Osteocyte (in vitro differentiated cells): Measurements from ENCODE around the gene BCL2A1. TPM values are rescaled to one million over a fixed set of nuclear protein-coding genes. Genes with fewer than 3 reads are reported as not detected.
"Not testable (repeated sequence)": the region's sequence is repeated elsewhere in the genome, so short reads cannot be mapped to it uniquely, and the experiment has no call there.

Source experiments
- DNase-seq: peaks from one replicate; pipeline ENCODE4 v3.0.0; 2021; ENCODE audit warnings: mixed read lengths; ENCODE audit not compliant: unreplicated experiment; ENCODE audit errors: extremely low spot score
- H3K27ac Mint-ChIP-seq: one replicate; pipeline ENCODE4 v1.8.0; 2021; ENCODE audit warnings: mild to moderate bottlenecking, mixed read lengths; ENCODE audit not compliant: unreplicated experiment
- H3K27me3 Mint-ChIP-seq: one replicate; pipeline ENCODE4 v1.8.0; 2021; ENCODE audit warnings: mixed read lengths; ENCODE audit not compliant: unreplicated experiment
- H3K36me3 Mint-ChIP-seq: one replicate; pipeline ENCODE4 v1.8.0; 2021; ENCODE audit warnings: mixed read lengths; ENCODE audit not compliant: unreplicated experiment
- H3K4me1 Mint-ChIP-seq: one replicate; pipeline ENCODE4 v1.8.0; 2021; ENCODE audit warnings: mixed read lengths; ENCODE audit not compliant: unreplicated experiment
- H3K4me3 Mint-ChIP-seq: one replicate; pipeline ENCODE4 v1.8.0; 2021; ENCODE audit warnings: mild to moderate bottlenecking, moderate library complexity, mixed read lengths; ENCODE audit not compliant: unreplicated experiment
- H3K9me3 Mint-ChIP-seq: one replicate; pipeline ENCODE4 v1.8.0; 2021; ENCODE audit warnings: mixed read lengths; ENCODE audit not compliant: unreplicated experiment
- total RNA-seq: library from RNA; stranded (reverse); gene quantifications from 2 replicates; pipeline ENCODE4 v1.2.1, GENCODE V29; 2021
- TF ChIP-seq, protein P1 (sequence below): fragments of 200-600 bp; sonication (generic); IDR thresholded peaks from 2 replicates; pipeline ENCODE4 v1.5.0; 2021; ENCODE audit warnings: antibody characterized with exemption, mild to moderate bottlenecking, moderate library complexity

BCL2A1 gene
- total RNA-seq, 1 donor from 2014 or later: not detected

DNA sequence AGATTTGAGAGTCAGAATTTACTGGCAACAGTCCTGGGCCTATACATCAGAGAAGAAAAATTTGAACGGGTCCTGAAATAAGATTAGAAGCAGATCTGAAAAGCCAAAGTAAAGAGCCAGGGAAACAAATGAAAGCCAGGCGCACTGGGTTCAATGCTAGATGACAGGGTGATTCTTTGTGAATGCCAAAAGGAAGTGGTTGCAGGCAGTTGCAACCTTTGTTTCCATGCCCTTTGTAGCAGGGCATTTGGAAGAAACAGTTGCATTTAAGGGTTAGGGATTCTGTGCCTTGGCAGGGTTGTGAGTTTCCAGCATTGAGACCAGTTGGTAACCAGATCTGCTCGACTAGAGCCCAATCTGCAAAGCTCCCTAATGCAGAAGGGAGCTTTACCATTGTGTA is 37.8 kb downstream of the BCL2A1 start:
- no peak overlapping the region for H3K27ac Mint-ChIP-seq
- H3K9me3 Mint-ChIP-seq: no peaks in the 10 kb centered on the region
- no peaks in the 10 kb centered on the region for H3K4me1 Mint-ChIP-seq
- TF ChIP-seq, protein P1, sequence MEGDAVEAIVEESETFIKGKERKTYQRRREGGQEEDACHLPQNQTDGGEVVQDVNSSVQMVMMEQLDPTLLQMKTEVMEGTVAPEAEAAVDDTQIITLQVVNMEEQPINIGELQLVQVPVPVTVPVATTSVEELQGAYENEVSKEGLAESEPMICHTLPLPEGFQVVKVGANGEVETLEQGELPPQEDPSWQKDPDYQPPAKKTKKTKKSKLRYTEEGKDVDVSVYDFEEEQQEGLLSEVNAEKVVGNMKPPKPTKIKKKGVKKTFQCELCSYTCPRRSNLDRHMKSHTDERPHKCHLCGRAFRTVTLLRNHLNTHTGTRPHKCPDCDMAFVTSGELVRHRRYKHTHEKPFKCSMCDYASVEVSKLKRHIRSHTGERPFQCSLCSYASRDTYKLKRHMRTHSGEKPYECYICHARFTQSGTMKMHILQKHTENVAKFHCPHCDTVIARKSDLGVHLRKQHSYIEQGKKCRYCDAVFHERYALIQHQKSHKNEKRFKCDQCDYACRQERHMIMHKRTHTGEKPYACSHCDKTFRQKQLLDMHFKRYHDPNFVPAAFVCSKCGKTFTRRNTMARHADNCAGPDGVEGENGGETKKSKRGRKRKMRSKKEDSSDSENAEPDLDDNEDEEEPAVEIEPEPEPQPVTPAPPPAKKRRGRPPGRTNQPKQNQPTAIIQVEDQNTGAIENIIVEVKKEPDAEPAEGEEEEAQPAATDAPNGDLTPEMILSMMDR: no peak
- no peaks in the 10 kb centered on the region for H3K36me3 Mint-ChIP-seq
- no peak for DNase-seq
- H3K27me3 Mint-ChIP-seq: peaks cover 27% of the 10 kb centered on the region
- H3K4me3 Mint-ChIP-seq: no peak overlapping the region

DNA sequence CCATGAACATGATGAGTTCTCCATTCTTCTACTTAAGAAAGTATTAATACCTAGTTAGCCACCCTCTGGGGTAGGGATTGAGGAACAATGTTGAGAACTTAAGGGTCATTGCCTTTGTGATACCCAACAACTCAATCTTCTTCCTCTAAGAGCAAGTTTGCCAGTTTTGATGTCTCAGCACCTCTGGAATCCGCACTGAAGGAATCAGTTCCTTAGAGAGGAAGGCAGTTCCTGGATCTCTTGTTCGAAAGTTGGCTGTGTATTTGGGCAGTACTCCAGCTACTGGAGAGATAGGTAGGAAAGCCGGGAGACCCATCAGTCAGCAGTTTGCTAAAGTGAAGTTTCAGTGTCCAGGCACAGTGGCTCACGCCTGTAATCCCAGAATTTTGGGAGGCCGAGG is 38.5 kb downstream of the BCL2A1 start:
- Mint-ChIP-seq H3K36me3 (no peaks in the 10 kb centered on the region), H3K27ac (no peak overlapping the region), H3K9me3 (no peaks in the 10 kb centered on the region), H3K27me3 (peaks cover 27% of the 10 kb centered on the region), H3K4me3 (no peak overlapping the region), H3K4me1 (no peaks in the 10 kb centered on the region)
- no peak for DNase-seq
- TF ChIP-seq, protein P1: no peak

DNA sequence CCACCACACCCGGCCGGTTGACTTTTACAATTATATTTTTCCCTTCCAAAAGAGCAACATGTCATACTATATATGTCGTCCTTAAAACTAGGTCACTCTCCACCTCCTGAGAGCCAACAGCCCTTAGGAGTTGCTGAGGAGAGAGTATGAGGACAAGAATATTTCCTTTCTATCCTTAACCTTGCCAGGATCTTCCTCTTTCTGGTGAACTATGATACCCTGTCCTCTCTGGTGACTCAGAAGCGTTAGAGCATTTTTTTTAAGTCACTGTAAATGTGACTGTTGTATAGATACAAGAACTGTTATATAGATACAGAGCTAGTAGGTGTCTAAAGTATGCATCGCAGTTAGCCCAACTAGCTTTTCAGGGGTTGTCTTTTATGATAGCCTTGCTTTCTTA is 40.5 kb downstream of the BCL2A1 start:
- DNase-seq: no peak
- Mint-ChIP-seq H3K27me3 (peaks cover 27% of the 10 kb centered on the region), H3K27ac (no peak overlapping the region), H3K4me1 (no peaks in the 10 kb centered on the region), H3K4me3 (no peak overlapping the region), H3K9me3 (no peaks in the 10 kb centered on the region), H3K36me3 (no peaks in the 10 kb centered on the region)
- TF ChIP-seq, protein P1: no peak

DNA sequence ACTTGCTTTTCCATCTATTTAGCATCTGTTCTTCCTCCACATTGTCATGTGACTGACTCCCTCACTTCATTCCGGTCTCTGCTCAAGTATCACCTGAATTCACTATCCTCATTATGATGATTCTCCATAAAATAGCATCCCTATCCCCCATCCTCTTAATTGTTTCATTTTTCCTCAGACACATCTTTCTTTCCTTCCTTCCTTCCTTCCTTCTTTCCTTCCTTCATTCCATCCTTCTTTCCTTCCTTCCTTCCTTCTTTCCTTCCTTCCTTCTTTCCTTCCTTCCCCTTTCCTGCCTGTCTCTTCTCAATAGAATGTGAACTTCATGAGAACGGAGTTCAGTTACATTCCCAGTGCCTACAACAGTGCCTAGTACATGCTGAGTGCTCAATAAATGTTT is 41.6 kb downstream of the BCL2A1 start:
- Mint-ChIP-seq H3K36me3 (no peaks in the 10 kb centered on the region), H3K27me3 (peaks cover 27% of the 10 kb centered on the region), H3K4me3 (no peak overlapping the region)

DNA sequence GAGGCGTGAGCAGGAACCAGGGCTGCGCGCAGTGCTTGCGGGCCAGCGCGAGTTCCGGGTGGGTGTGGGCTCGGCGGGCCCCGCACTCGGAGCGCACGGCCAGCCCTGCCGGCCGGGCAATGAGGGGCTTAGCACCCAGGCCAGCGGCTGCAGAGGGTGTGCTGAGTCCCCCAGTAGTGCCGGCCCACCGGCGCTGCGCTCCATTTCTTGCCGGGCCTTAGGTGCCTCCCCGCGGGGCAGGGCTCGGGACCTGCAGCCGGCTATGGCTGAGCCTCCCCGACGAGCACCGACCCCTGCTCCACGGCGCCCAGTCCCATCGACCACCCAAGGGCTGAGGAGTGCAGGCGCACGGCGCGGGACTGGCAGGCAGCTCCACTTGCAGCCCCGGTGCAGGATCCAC is 44.9 kb downstream of the BCL2A1 start:
- not testable (repeated sequence) for H3K4me3 Mint-ChIP-seq, H3K27ac Mint-ChIP-seq, H3K36me3 Mint-ChIP-seq, H3K9me3 Mint-ChIP-seq, DNase-seq
- Mint-ChIP-seq H3K4me1 (peaks cover 19% of the 10 kb centered on the region), H3K27me3 (peaks cover 16% of the 10 kb centered on the region)

More for the DNA sequence above, 41.6 kb downstream of the BCL2A1 start:
- Mint-ChIP-seq H3K9me3 (no peaks in the 10 kb centered on the region), H3K27ac (no peak overlapping the region), H3K4me1 (no peaks in the 10 kb centered on the region)
- TF ChIP-seq, protein P1: no peak
- DNase-seq: no peak

DNA sequence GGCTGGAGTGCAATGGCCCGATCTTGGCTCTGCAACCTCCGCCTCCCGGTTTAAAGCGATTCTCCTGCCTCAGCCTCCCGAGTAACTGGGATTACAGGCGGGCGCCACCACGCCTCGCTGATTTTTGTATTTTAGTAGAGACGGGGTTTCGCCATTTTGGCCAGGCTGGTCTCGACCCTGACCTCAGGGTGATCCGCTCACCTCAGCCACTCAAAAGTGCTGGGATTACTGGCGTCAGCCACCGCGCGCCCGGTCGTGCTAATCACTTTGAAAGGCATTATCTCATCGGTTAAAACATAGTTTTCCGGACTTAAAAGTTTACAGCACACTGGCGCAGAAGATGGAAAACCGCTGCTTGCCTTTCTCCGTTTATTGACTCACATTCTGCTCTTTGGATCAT is 46.6 kb downstream of the BCL2A1 start:
- H3K9me3 Mint-ChIP-seq: peaks cover 5% of the 10 kb centered on the region
- H3K36me3 Mint-ChIP-seq: peaks cover 14% of the 10 kb centered on the region
- H3K27me3 Mint-ChIP-seq: peaks cover 8% of the 10 kb centered on the region
- TF ChIP-seq, protein P1: no peak
- H3K4me1 Mint-ChIP-seq: peaks cover 19% of the 10 kb centered on the region
- peak overlapping the region; percentile 62 for H3K4me3 Mint-ChIP-seq
- DNase-seq: no peak
- no peak overlapping the region for H3K27ac Mint-ChIP-seq
